Endothelial cell of umbilical vein (primary cell): ENCODE results near the gene RNFT2. TPM values are rescaled to one million over a fixed set of nuclear protein-coding genes. Genes with fewer than 3 reads are reported as not detected.

ENCODE experiments used
- BruUV-seq: library from RNA; stranded (reverse); fragments of 400-500 nt; replicated peaks from 2 replicates; lab custom pipeline; 2021; lab: Mats Ljungman, UMichigan
- CTCF ChIA-PET: fragments of 300-600, 350-600 bp; sonication (Branson Sonifier 250); formaldehyde crosslinking; loops from one replicate; lab custom pipeline; 2021; ENCODE audit warnings: antibody characterized with exemption, inconsistent platforms; lab: Charles Lee
- POLR2A ChIA-PET: fragments of 300-600, 350-600 bp; sonication (Branson Sonifier 250); formaldehyde crosslinking; loops from one replicate; lab custom pipeline; 2021; ENCODE audit warnings: antibody characterized with exemption, inconsistent platforms; lab: Charles Lee
- DNase-seq: peaks from one replicate; pipeline ENCODE4 v3.0.0-alpha.2; 2011; ENCODE audit warnings: low read depth, low spot score
- FAIRE-seq: peaks from 2 replicates; lab custom pipeline; 2011; peaks lifted over from hg19 to GRCh38; lab: Jason Lieb, UNC
- H2AFZ ChIP-seq: 2 replicates; pipeline ENCODE4 v1.6.0; 2012; ENCODE audit warnings: low read depth, low read length, control low read depth, inconsistent platforms
- H3K27ac ChIP-seq: 2 replicates; pipeline ENCODE4 v1.5.1; 2011; ENCODE audit warnings: low read depth, mild to moderate bottlenecking, control low read depth, low read length, moderate library complexity; ENCODE audit not compliant: insufficient read depth
- H3K27me3 ChIP-seq, 2 experiments: 2 replicates each; pipeline versions ENCODE4 v1.6.0 to v1.6.1; 2011; ENCODE audit warnings: low read length in 2 of 2, mixed read lengths in 1 of 2; ENCODE audit not compliant: control insufficient read depth in 2 of 2, insufficient read depth in 2 of 2
- H3K36me3 ChIP-seq, 2 experiments: 2 replicates in 1 of 2; 3 replicates in 1 of 2; pipeline ENCODE4 v1.5.1; 2011; ENCODE audit warnings: low read length in 2 of 2, mild to moderate bottlenecking in 1 of 2, moderate library complexity in 1 of 2; ENCODE audit not compliant: control insufficient read depth in 2 of 2, insufficient read depth in 2 of 2; ENCODE audit errors: extremely low read depth in 1 of 2
- H3K4me1 ChIP-seq: 3 replicates; pipeline ENCODE4 v1.5.1; 2011; ENCODE audit warnings: mild to moderate bottlenecking, low read length; ENCODE audit not compliant: control insufficient read depth, insufficient read depth; ENCODE audit errors: extremely low read depth
- H3K4me2 ChIP-seq: 2 replicates; pipeline ENCODE4 v1.6.1; 2011; ENCODE audit warnings: low read length, control low read depth, mixed read lengths; ENCODE audit not compliant: insufficient read depth
- H3K4me3 ChIP-seq, 3 experiments: fragments of 200-600 bp in 1 of 3; sonication (generic), shearing (Covaris generic) in 1 of 3; replicated peaks in 1 of 3; 2 replicates each; pipeline ENCODE4 v1.5.1; 2011 to 2016; ENCODE audit warnings: control low read depth in 3 of 3, low read length in 3 of 3, mild to moderate bottlenecking in 2 of 3, inconsistent platforms in 1 of 3, low read depth in 1 of 3, moderate library complexity in 1 of 3; ENCODE audit not compliant: insufficient read depth in 1 of 3
- H3K79me2 ChIP-seq: 2 replicates; pipeline ENCODE4 v1.6.0; 2012; ENCODE audit warnings: low read length, inconsistent platforms; ENCODE audit not compliant: control insufficient read depth, insufficient read depth
- H3K9ac ChIP-seq: replicated peaks from 2 replicates; pipeline ENCODE3; 2011; ENCODE audit warnings: low read length, control low read depth; ENCODE audit not compliant: insufficient read depth; ENCODE audit errors: extremely low read depth
- H3K9me1 ChIP-seq: replicated peaks from 3 replicates; pipeline ENCODE4 v1.6.0; 2011; ENCODE audit warnings: mild to moderate bottlenecking, low read length; ENCODE audit not compliant: control insufficient read depth, insufficient read depth; ENCODE audit errors: extremely low read depth
- H3K9me3 ChIP-seq: replicated peaks from 2 replicates; pipeline ENCODE4 v1.5.1; 2012; ENCODE audit warnings: low read length, inconsistent platforms; ENCODE audit not compliant: control insufficient read depth, insufficient read depth
- H4K20me1 ChIP-seq: replicated peaks from 2 replicates; pipeline ENCODE3; 2011; ENCODE audit warnings: mild to moderate bottlenecking, low read length; ENCODE audit not compliant: control insufficient read depth, insufficient read depth; ENCODE audit errors: extremely low read depth
- CTCF ChIP-seq, 2 donors: IDR thresholded peaks; 1 replicate in 1 of 2; 2 replicates in 1 of 2; pipeline ENCODE4 v1.5.1; 2011; ENCODE audit warnings: low read length in 2 of 2, mild to moderate bottlenecking in 2 of 2, moderate library complexity in 2 of 2, control low read depth in 1 of 2, inconsistent platforms in 1 of 2, low read depth in 1 of 2; ENCODE audit not compliant: insufficient read depth in 1 of 2; ENCODE audit errors: extremely low read depth in 1 of 2
- EZH2 ChIP-seq: IDR thresholded peaks from 2 replicates; pipeline ENCODE4 v1.6.1; 2012; ENCODE audit warnings: borderline replicate concordance, low read depth, mild to moderate bottlenecking, moderate library complexity, low read length, inconsistent platforms; ENCODE audit not compliant: severe bottlenecking
- FOS ChIP-seq: IDR thresholded peaks from 2 replicates; pipeline ENCODE4 v1.6.1; 2011; ENCODE audit warnings: mild to moderate bottlenecking, low read length, moderate library complexity, borderline replicate concordance; ENCODE audit not compliant: insufficient read depth
- GATA2 ChIP-seq: IDR thresholded peaks from 2 replicates; pipeline ENCODE4 v1.7.0; 2011; ENCODE audit warnings: low read depth, mild to moderate bottlenecking, moderate library complexity, mixed read lengths, low read length; ENCODE audit not compliant: insufficient read length, insufficient read depth
- JUN ChIP-seq: IDR thresholded peaks from 2 replicates; pipeline ENCODE4 v1.6.1; 2011; ENCODE audit warnings: borderline replicate concordance, low read depth; ENCODE audit not compliant: insufficient read length, insufficient read depth
- MAX ChIP-seq: IDR thresholded peaks from 2 replicates; pipeline ENCODE4 v1.6.1; 2011; ENCODE audit not compliant: insufficient read depth, insufficient read length
- MYC ChIP-seq: IDR thresholded peaks from one replicate; pipeline ENCODE4 v1.6.1; 2011; ENCODE audit warnings: mild to moderate bottlenecking, low read depth, low read length
- POLR2A ChIP-seq: IDR thresholded peaks from 2 replicates; pipeline ENCODE4 v1.6.1; 2012; ENCODE audit warnings: low read depth, mild to moderate bottlenecking, control low read depth, low read length
- POLR2AphosphoS5 ChIP-seq: IDR thresholded peaks from 2 replicates; pipeline ENCODE4 v1.6.1; 2012; ENCODE audit warnings: low read depth, mild to moderate bottlenecking, control low read depth, low read length, moderate library complexity; ENCODE audit not compliant: insufficient read depth
- dilution Hi-C: fragments of 300-500 bp; cut with MboI; formaldehyde crosslinking; loops from one replicate; pipeline ENCODE4 v1.15.0; 2019; ENCODE audit warnings: low sequenced_read_pairs; ENCODE audit not compliant: extremely low pct_ligation_motif_present
- intact Hi-C: fragments of 100-400 bp; cut with micrococcal nuclease; formaldehyde crosslinking; loops from one replicate; pipeline ENCODE4 v1.10.0; 2022
- polyA plus RNA-seq, 4 experiments: library from polyadenylated mRNA; depleted of rRNA in 3 of 4; stranded (reverse) in 3 of 4; unstranded in 1 of 4; fragments of >200 nt; gene quantifications; 2 replicates each; pipeline versions ENCODE4 v1.2.1 to v1.2.3, GENCODE V29; 2011 to 2012; ENCODE audit warnings: missing spikeins in 1 of 4
- total RNA-seq: library from RNA; stranded (reverse); gene quantifications from 2 replicates; pipeline ENCODE4 v1.2.3, GENCODE V29; 2021

Gene RNFT2
- total and polyA plus RNA-seq, 2 donors (not counting 3 experiments of a cell fraction or from before 2014, with no cell fraction given) = 1.4 to 6.6 TPM

- no peaks in the 10 kb centered on the region for H3K9me1 ChIP-seq
- ChIA-PET POLR2A (no interaction called here), CTCF (no interaction called here)
- H3K27ac ChIP-seq = no peak overlapping the region
- dilution Hi-C loops = no loop called here
- intact Hi-C loops = no loop called here
- H3K79me2 ChIP-seq = no peaks in the 10 kb centered on the region
- no peaks in the 10 kb centered on the region for H3K9me3 ChIP-seq
- no peaks in the 10 kb centered on the region for H4K20me1 ChIP-seq
- no peak overlapping the region for H2AFZ ChIP-seq
- H3K27me3 ChIP-seq = no peaks in the 10 kb centered on the region
- H3K36me3 ChIP-seq = no peaks in the 10 kb centered on the region
- H3K4me2 ChIP-seq = no peak overlapping the region
- no peak for FAIRE-seq
- H3K9ac ChIP-seq = no peak overlapping the region
- DNase-seq = no peak
- BruUV-seq = no TSS peak
- TF ChIP-seq CTCF (IDR thresholded peaks at IDR 0.05; ENCODE audit: extremely low read depth in 1 of 2, insufficient read depth in 1 of 2, low read depth in 1 of 2, low read length in 2 of 2) (no peak), JUN (no peak), FOS (no peak), GATA2 (no peak), EZH2 (no peak), MAX (no peak), MYC (no peak), POLR2A (no peak), POLR2AphosphoS5 (no peak)
- no peaks in the 10 kb centered on the region for H3K4me1 ChIP-seq
- no peak overlapping the region for H3K4me3 ChIP-seq
Observed at GRCh38 chr12:116837097-116837496, 99.0 kb downstream of the RNFT2 start.
